GM18505 (cell line): Measurements from ENCODE around the gene SMYD3.
"Not testable (repeated sequence)": the region's sequence is repeated elsewhere in the genome, so short reads cannot be mapped to it uniquely, and the experiment has no call there.

Experiments used
- ATAC-seq: cut with Tn5 transposase; IDR thresholded peaks from one replicate; pipeline ENCODE4 v1.9.1; 2021; ENCODE audit not compliant: unreplicated experiment
- POLR2A ChIP-seq: IDR thresholded peaks from 4 replicates; pipeline ENCODE4 v1.6.1; 2011; ENCODE audit warnings: borderline replicate concordance; ENCODE audit not compliant: insufficient read depth, insufficient read length; ENCODE audit errors: extremely low read depth

Gene SMYD3

GRCh38 chr1:245969283-245969682, 537.8 kb downstream of the SMYD3 start:
- no peak for ATAC-seq
- no peak for TF ChIP-seq POLR2A

- ATAC-seq = no peak
- no peak for TF ChIP-seq POLR2A
Observed at GRCh38 chr1:245968775-245969174, 538.3 kb downstream of the SMYD3 start.

GRCh38 chr1:245965398-245965797, 541.7 kb downstream of the SMYD3 start:
- no peak for ATAC-seq
- TF ChIP-seq POLR2A = no peak

- no peak for TF ChIP-seq POLR2A
- ATAC-seq = no peak
Observed at GRCh38 chr1:245963649-245964048, 543.4 kb downstream of the SMYD3 start.

GRCh38 chr1:245962453-245962852, 544.6 kb downstream of the SMYD3 start:
- no peak for ATAC-seq

DNA sequence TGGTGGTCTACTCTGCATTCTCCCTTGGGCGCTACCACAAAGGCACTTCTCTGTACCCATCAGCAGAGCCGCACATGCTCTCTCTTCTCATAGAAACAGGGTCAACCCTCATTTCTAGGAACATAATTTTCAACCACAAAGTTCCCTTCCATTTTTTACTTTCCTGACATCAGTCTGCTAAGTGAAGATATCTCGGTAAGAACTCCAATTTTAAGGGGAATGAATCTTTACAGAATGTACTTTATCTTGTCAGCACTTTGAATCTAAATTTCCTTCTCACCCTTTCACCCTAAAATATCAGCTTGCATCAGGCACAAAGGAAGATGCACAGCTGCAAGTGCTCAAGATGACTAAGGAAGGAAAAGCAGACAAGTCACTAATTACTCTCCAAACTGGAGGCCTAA, 545.9 kb downstream of the SMYD3 start:
- no peak for TF ChIP-seq POLR2A
- no peak for ATAC-seq

More at GRCh38 chr1:245962453-245962852, 544.6 kb downstream of the SMYD3 start:
- no peak for TF ChIP-seq POLR2A

- no peak for ATAC-seq
- TF ChIP-seq POLR2A = no peak
Observed at GRCh38 chr1:245960171-245960570, 546.9 kb downstream of the SMYD3 start.

- no peak for TF ChIP-seq POLR2A
- ATAC-seq = no peak
Observed at GRCh38 chr1:245958016-245958415, 549.1 kb downstream of the SMYD3 start.

DNA sequence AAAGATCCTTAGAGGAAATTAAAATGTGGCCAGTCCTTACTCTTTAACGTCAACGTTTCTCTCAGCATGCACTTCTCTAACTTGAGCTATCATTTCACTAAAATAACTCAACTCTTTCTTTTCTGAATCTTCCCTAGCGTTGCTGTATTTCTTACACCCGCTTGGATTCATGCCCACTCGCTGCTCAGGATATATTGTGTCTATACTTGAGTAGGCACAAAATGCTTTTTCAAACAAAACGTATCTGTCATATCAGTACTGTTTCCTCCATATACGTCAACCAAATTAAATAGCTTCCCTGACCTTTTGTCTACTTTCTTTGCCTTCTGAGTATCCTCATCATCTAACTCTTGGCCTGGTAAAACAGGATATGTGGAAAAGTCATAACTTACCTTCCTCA, 549.7 kb downstream of the SMYD3 start:
- no peak for ATAC-seq
- no peak for TF ChIP-seq POLR2A

DNA sequence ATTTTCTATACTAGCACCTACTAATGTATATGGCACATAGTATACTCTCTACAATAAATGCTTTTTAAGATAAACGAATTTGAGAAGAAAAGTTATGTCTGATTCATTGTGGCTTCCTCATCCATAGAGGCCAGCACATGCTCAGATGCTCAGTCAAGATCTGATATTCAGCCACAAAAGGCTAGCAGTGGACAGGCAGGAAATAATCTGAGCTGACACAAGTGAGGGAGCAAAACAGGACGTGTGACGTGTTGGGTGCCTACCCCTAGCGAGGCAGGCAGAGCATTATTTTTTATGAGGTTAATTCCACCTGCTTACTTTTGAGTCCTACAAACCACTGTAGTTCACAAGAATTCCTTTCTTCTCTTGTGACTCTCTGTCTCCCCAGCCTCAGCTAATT, 550.9 kb downstream of the SMYD3 start:
- no peak for ATAC-seq
- no peak for TF ChIP-seq POLR2A

GRCh38 chr1:245953876-245954660, 553.0 kb downstream of the SMYD3 start:
- TF ChIP-seq POLR2A = no peak
- ATAC-seq = peak; percentile 58

GRCh38 chr1:245952383-245953026, 554.6 kb downstream of the SMYD3 start:
- ATAC-seq = no peak
- no peak for TF ChIP-seq POLR2A

DNA sequence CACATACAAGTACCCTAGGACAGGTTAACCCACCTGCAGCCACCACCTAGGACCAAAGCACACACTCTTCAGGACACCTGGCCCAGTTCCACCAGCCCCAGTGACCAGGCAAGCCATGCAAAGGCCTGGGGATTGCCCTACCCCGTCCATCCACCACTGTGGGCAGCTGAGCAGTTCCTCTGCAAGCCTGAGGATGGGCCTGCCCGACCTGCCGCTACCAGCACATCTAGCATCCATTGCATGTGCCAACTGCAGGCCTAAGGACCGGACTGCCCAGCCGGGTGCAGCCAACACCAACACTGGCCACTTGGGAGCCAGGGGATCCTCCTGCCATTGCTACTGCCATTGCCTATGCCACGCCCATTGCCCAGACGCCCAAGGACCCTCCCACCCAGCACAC, 558.3 kb downstream of the SMYD3 start:
- ATAC-seq = no peak
- TF ChIP-seq POLR2A = no peak

GRCh38 chr1:245946905-245947304, 560.2 kb downstream of the SMYD3 start:
- TF ChIP-seq POLR2A = no peak
- no peak for ATAC-seq

DNA sequence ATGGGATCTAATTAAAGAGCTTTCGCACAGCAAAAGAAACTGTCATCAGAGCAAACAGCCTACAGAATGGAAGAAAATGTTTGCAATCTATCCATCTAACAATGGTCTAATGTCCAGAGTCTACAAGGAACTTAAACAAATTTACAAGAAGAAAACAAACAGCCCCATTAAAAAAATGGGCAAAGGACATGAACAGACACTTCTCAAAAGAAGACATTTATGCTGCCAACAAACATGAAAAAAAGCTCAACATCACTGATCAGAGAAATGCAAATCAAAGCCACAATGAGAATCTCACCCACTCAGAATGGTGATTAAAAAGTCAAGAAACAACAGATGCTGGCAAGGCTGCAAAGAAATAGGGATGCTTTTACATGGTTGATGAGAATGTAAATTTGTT, 561.9 kb downstream of the SMYD3 start:
- not testable (repeated sequence) for ATAC-seq
